DMS114 treated with DMSO at 0.1 percent for 48 hours (cell line): Measurements from ENCODE around the gene CPXM2.

Experiments
- DNase-seq: peaks from one replicate; lab custom pipeline; 2025; ENCODE audit not compliant: unreplicated experiment; lab: John Stamatoyannopoulos, UW

The CPXM2 gene

GRCh38 chr10:123804716-123805115 is 86.9 kb downstream of the CPXM2 start:
- no peak for DNase-seq

GRCh38 chr10:123800821-123801220 is 90.8 kb downstream of the CPXM2 start:
- no peak for DNase-seq

- DNase-seq: no peak
Observed at GRCh38 chr10:123800289-123800688, 91.3 kb downstream of the CPXM2 start.

- DNase-seq: no peak
Observed at GRCh38 chr10:123798856-123799255, 92.8 kb downstream of the CPXM2 start.

- no peak for DNase-seq
Observed at GRCh38 chr10:123797813-123798212, 93.8 kb downstream of the CPXM2 start.

- no peak for DNase-seq
Observed at GRCh38 chr10:123796736-123797135, 94.9 kb downstream of the CPXM2 start.

- DNase-seq: no peak
Observed at GRCh38 chr10:123795846-123796590, 95.6 kb downstream of the CPXM2 start.

GRCh38 chr10:123795196-123795780 is 96.3 kb downstream of the CPXM2 start:
- DNase-seq: no peak

- no peak for DNase-seq
Observed at GRCh38 chr10:123792248-123792978, 99.2 kb downstream of the CPXM2 start.

- no peak for DNase-seq
Observed at GRCh38 chr10:123790132-123790885, 101.3 kb downstream of the CPXM2 start.

- DNase-seq: no peak
Observed at GRCh38 chr10:123788981-123789380, 102.6 kb downstream of the CPXM2 start.

GRCh38 chr10:123787566-123787965 is 104.0 kb downstream of the CPXM2 start:
- DNase-seq: no peak

- DNase-seq: no peak
Observed at GRCh38 chr10:123786896-123787295, 104.7 kb downstream of the CPXM2 start.

GRCh38 chr10:123786306-123786705 is 105.3 kb downstream of the CPXM2 start:
- DNase-seq: no peak

- no peak for DNase-seq
Observed at GRCh38 chr10:123784646-123785045, 107.0 kb downstream of the CPXM2 start.

GRCh38 chr10:123784216-123784615 is 107.4 kb downstream of the CPXM2 start:
- no peak for DNase-seq

GRCh38 chr10:123783296-123783695 is 108.3 kb downstream of the CPXM2 start:
- no peak for DNase-seq

GRCh38 chr10:123782549-123782948 is 109.1 kb downstream of the CPXM2 start:
- DNase-seq: no peak

GRCh38 chr10:123781956-123782500 is 109.6 kb downstream of the CPXM2 start:
- no peak for DNase-seq

GRCh38 chr10:123781324-123781900 is 110.2 kb downstream of the CPXM2 start:
- no peak for DNase-seq
